SK-N-MC (cell line): ENCODE measurements around the gene ASIC2.

ENCODE experiments used
- EZH2 ChIP-seq: fragments of 200-600 bp; sonication (generic); IDR thresholded peaks from one replicate; pipeline ENCODE4 v1.6.1; 2017; ENCODE audit warnings: antibody characterized with exemption
- POLR2AphosphoS5 ChIP-seq: IDR thresholded peaks from 2 replicates; pipeline ENCODE4 v1.6.1; 2012; ENCODE audit warnings: mild to moderate bottlenecking, low read depth, low read length, borderline replicate concordance

DNA sequence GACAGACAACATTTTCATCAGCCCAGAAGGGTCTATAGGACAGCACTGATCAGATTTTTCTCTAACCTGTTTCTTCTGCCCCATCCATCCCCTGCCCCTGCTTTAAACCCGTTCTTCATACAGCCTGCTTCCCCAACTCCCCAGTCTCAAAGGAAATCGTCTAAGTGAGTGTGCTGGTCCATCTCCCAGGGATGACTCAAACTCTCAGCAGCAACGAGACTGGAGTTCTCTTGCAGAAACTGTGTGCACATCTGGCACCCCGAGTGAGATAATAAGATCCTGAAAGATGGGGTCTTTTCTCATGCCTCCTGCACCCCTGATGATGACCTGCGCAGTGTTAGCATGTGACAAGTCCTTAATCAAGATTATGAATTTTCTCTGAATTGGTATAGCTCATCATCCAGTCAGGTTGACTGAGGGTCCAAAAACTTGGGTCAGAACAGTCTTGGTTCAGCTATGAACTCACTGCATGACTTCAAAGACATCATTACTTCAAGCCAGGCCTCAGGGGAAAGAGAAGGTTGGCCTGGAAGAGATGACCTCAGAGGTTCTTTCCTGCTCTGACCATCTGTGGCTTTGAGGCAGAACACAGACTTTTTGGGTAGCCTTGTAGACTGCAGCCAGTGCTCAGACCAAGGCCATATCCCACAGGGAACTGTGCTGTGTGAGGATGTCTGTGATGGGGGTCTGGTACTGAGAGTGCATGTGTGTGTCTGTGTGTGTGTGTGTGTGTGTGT lies 183.6 kb downstream of the ASIC2 start:
- TF ChIP-seq EZH2 (no peak), POLR2AphosphoS5 (no peak)
